Endometrial microvascular endothelial cells (primary cell): ENCODE data around the gene GINS2. TPM values are rescaled to one million over a fixed set of nuclear protein-coding genes. Genes with fewer than 3 reads are reported as not detected.

Experiments used
- in situ Hi-C: cut with HindIII; loops from 2 replicates; pipeline ENCODE4 v1.10.0; 2017; ENCODE audit warnings: low sequenced_read_pairs, low pct_unique_long_range_greater_than_20kb; ENCODE audit errors: inconsistent ontology term
- total RNA-seq: library from RNA; depleted of rRNA; stranded (reverse); fragments of >200 nt; gene quantifications from one replicate; pipeline ENCODE4 v1.2.3, GENCODE V29; 2015; ENCODE audit errors: inconsistent ontology term

The GINS2 gene
- total RNA-seq, 1 donor from 2014 or later = 19.9 TPM

DNA sequence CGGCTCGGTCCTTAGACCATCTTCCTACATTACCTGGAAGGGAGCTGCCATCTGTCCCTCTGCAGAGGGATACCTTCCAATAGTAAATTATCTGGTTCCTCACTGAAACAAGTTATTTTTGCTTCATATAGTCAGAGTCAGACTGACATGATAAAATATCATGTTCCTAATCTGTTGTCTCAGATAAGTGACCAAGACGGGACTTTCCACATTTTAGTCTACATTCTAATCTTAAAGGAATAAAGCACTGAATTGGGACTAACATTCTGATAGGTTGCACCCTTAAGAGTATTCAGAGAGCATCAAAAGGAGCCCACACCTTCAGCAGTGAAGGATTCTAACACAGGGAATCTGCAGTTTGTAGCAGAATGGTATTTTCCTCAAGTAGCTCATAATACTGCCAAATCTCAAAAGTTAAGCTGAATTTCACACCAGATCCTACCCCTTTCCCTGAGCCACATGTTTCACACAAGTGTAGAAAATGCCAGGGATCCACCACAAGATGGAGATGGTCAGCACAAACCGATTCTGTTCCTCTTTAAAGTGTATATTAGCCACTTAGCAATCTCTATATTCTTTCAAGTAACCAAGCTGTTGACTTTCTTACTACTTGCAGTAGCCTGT, 13.4 kb downstream of the GINS2 start:
- in situ Hi-C loops = no loop called here

DNA sequence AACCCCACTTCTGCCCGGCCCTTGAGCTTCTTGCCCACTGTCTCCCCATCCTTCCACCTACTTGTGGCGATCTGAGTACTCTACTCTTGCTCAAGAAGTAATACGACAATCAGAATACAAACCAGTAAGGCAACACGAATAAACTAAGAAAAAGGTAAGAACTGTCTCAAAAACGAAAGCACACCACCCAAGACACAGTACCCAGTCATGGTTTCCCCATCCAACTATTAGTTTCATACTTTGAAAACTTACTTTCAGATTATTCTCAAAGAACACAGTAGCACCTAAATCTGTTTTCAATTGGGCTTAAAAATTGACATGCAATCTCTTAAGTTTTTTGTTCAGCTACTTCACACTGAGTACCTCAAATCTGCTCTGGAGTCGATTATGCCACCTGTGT, 13.9 kb downstream of the GINS2 start:
- in situ Hi-C loops = no loop called here

DNA sequence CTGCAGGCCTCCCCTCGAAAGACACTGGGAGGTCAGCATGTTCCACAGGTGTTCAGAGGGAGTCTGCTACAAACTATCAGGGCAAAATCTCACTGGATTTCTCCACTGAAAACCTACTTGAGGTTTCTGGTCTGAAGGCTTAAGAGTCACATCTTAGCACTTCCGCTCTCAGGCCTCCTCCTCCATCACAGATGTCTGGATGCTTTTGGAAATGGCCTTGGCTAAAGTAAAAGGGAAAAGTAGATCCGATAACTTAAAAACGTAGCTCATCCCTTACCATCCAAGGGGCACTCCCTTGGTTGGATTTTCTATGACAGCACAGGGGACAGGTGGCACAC, 14.4 kb downstream of the GINS2 start:
- in situ Hi-C loops = no loop called here

DNA sequence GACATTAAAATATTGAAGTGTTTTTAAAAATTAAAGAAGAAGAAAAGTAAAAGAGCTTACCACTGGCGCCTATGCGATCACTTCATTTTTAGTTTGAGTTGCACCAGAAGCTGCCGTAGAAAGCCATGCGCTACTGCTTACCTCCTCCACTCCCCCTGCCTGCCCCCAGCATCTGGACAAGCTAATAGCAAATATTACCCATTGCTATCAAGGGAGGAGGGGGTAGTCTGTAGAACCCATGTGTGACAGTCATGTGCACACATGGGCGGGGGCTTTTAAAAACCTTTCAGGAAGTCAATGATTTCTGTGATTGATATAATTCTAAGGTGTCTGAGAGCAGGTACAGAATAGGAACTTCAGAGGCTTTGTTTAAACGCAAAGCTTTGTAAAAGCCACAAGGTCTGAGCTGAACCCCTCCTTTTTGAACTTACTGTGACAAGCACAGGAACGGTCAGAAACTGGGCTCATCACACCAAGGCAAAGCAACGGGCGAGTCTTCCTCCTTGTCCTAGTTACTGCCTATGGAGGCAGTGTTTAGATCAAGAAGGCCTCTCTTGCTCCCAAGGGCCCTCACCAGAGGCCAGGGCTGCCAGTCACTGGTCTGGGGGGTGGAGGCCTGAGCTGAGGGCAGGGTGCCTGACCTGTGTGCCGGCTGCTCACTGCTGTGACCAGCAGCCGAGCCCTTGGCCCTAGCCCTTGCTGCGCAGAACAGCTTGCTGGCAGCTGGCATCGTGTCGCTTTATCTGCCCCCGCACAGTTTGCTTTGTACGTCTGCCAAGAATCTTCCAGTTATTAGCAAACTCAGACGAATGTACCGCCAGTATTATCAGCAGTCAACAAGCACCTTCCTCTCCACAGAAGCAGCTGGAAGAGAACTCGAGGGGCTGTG, 15.0 kb downstream of the GINS2 start:
- in situ Hi-C loops = no loop called here

DNA sequence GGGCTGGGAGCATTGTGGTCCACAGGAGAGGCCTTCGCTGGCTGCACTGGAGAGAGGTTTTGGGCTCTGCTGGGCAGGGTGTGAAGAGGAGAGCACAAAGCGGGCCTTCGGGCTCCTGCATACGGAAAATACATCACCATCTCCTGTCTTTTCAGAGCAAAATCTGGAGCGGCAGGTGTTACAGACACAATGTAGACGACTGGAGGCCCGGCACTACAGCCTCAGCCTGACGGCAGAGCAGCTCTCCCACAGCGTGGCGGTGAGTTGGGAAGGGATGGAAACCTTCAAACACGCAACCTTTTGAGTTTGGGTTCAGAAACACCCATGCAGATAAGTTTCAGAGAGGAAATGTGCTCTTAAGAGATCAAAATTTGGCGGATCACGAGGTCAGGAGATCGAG, 17.9 kb downstream of the GINS2 start:
- in situ Hi-C loops = no loop called here

DNA sequence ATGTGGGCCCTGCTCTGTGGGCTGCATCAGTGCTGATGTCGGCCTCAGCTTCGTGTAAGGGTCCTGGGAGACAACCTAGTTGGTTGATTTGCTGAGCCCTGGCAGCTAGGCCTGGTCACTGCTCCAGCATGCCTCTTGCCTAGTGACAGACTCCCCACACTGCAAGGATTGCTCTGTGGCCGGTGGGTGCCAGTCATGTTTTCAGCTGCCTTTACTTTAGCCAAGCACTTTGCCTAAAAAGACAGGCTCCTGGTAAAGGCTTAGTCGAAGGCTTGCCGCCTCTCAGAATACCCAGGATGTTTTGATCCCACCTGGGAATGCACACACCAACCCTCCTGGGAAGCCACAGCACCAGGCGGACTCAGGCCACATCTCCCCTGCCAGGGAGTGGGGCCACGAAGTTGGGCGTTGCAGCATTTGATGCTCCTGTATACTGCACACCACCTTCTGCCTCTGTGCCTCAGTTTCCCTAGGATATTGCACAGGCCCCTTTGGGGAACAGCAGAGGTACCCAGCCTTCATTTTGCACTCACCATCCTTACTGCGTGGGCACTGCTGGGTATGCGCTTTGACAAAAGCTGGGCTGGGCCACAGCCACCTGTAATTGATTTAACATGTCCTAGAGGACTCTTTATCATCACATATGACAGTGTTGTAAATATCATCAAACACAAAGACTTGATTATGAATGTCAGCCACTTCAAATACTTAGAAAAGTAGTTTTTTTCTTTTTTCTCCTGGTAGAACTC, 19.9 kb downstream of the GINS2 start:
- in situ Hi-C loops = no loop called here

DNA sequence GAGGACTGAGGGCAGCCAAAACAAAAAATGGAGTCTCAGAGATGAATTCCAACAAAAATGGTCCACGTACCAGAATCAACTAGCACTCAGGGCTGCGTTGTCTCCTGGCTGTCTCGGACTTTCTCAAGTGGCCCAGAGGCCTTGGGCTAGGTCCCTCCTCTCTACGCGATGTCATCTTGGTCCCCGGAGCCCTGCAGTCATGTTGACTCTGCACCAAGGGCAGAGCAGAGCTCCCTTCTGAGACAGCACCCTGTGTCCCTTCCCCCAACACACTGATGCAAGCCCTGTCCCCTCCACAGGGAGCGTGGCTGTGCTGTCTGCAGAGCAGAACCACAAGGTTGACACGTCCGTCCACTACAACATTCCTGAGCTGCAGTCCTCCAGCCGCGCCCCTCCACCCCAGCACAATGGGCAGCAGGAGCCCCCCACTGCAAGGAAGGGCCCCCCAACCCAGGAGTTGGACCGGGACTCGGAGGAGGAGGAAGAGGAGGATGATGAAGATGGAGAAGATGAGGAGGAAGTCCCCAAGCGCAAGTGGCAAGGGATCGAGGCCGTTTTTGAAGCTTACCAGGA, 20.8 kb downstream of the GINS2 start:
- in situ Hi-C loops = no loop called here

DNA sequence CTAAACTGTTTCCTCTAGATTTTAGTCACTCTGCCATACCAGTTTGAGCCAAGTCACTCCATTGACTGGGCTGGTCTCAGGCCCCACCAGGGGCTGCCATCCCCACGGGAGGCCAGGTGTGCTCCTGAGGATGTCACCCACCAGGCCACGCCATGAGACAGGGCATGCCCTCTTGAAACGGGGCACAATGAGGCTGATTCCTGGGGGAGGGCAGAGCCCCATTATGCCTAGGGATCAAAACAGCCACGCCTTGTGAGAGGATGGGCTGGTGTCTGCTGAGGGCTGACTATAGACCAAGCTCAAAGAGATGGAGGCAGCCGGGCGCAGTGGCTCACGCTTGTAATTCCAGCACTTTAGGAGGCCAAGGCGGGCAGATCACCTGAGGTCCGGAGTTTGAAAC, 21.5 kb downstream of the GINS2 start:
- in situ Hi-C loops = no loop called here

DNA sequence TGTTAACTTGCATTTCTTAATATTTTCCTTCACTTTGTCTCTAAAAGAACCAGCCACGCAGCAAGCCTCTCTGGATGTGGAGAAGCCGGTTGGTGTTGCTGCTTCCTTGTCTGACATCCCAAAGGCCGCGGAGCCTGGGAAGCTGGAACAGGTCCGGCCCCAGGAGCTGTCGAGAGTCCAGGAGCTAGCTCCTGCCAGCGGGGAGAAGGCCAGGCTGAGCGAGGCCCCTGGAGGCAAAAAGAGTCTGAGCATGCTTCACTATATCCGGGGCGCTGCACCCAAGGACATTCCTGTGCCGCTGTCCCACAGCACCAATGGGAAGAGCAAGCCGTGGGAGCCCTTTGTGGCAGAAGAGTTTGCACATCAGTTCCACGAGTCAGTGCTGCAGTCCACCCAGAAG, 22.8 kb downstream of the GINS2 start:
- in situ Hi-C loops = no loop called here

DNA sequence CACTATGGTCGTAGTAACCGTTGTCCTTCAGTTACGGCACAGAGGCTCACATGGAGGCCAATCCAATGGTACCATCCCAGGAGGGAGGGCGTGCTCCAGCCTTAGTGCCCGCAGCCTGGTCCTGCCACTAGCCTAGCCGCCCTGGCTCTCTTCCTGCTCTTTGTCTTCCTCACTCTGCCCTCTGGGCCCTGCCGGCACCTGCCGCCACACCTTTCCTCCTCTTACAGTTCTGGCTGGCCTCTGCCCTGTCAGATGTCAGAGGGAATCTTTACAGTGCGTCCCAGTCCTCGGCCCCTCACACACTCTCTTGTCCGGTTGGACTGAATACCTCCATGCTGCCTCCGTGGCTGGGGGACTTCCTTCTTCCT, 23.4 kb downstream of the GINS2 start:
- in situ Hi-C loops = no loop called here

DNA sequence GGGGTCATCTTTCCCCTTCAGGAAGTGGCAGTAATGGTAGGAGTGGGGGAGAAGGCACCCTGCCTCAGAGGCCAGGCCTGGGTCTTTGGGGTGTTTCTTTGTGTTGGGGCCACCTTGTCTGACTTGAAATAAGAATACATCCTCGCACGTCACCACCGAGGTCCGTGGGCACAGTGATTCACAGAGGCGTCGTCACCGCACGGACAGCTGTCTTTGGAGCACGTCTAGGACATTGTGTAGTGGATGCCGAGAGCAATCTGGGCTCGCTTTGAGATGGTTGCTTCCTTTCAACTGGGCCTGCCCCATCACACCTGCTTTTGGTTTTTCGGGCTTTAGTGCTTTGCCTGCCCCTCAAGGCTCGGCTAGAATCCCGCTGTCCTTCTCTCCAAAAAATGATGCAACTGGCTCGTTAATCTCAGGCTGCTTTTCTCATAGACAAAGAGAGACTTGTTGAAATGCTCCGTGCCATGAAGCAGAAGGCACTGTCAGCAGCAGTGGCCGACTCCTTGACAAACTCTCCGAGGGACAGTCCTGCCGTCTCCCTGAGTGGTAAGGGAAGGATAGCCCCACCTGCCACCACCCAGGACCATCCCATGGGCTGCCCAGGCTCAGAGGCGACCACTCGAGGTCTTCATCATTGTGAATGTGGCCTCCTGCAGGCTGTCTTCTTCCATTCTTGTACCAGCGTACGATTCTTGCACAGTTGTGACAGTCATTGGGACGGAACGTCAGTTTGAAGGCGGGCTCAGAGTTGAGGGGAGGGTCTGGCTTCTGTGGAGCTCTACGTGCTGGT, 24.0 kb downstream of the GINS2 start:
- in situ Hi-C loops = no loop called here

DNA sequence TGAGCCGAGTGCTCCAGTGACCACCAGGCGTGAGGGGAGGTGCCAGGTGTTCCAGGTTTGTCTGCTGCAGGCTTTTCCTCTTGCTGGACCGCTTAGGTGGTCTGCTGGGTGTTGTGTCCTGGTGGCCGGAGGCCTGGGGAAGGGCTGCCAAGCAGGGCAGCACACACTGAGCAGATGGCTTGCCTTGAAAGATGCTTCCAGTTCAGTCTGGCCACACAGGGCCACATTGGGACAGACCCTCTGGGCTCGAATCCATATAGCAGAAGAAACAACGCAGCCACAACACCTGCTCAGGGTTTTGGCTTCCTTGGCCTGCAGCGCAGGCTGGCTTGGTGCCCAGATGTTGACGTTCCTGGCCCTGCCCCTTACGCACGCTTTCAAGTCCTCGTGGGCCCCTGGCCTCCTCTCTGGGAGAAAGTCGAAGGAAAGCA, 24.8 kb downstream of the GINS2 start:
- in situ Hi-C loops = no loop called here

DNA sequence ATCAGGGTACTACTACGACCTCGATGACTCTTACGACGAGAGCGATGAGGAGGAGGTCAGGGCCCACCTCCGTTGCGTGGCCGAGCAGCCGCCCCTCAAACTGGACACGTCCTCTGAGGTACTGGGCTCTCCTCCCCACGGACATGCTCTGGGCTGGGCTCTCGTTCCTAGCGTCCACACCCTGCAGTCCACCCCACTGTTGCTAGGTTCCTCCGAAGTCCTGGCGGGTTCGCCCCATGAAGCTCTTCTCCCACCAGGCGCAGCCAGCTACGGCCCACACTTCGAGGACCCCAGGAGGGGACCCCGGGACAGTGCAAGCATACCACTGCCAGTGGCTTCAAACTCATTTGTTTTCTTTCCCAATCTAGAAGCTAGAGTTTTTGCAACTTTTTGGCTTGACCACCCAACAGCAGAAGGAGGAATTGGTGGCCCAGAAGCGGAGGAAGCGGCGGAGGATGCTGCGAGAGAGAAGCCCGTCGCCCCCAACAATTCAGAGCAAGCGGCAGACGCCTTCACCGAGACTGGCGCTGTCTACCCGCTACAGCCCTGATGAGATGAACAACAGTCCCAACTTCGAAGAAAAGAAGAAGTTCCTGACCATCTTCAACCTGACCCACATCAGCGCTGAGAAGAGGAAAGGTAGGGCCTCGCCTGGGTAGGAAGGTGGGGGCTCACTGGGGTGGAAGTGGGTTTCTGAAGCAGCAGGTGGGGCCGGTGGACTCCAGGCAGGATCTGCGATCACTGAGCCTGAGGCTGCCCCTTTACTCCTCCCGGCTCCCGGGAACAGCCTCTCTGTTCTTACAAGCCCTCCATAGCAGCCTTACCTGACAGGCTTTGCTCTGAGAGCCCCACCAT, 25.6 kb downstream of the GINS2 start:
- in situ Hi-C loops = no loop called here

DNA sequence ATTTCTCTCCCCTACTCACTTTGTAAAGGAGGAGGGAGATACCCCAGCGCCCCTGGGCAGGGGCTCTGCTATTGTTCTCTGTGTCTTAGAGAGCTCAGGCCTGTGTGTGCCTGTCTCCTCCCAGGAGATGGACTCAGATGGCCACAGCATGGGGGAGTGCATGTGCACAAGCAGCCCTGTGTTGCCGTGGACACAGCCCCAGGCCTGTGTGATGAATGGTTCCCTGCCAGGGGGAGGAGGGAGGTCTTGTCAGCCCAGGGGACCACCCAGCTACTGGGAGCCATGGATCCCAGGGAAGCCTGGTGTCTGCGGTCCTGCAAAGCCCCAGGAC, 26.3 kb downstream of the GINS2 start:
- in situ Hi-C loops = no loop called here

DNA sequence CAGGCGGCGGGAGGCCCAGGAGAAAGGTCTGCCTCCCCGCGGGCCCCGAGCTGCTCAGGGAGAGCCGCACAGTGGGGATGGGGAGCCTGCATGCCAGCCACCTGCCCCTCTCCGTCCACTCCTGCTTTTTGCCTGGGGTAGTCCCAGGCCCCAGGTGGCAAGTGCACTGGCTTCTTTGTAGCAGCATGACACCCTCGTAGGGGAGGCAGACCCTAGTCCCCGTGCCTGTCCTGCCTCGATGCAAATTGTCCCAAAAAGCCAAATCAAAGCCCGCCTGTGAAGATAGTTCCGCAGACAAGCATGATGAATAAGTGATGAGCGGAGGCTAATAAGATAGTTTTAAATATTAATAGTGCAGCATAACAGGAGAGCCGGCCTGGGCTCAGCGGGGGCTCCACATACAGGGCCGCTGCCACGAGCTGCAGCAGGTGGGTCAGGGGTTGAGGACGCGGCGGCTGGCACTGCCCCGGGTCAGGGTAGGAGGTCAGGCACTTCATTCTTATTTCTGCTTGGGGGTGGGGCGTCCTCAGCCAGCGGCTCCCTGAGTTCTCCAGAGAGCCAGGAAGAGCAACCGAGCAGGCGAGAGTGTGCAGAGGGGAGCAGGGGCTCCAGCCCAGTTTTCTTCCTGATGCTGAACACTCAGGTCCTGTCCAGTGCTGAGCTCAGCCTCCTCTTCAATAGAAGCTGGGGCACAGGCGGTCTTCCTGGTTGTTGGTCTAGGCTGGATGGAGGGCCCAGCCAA, 26.8 kb downstream of the GINS2 start:
- in situ Hi-C loops = no loop called here

DNA sequence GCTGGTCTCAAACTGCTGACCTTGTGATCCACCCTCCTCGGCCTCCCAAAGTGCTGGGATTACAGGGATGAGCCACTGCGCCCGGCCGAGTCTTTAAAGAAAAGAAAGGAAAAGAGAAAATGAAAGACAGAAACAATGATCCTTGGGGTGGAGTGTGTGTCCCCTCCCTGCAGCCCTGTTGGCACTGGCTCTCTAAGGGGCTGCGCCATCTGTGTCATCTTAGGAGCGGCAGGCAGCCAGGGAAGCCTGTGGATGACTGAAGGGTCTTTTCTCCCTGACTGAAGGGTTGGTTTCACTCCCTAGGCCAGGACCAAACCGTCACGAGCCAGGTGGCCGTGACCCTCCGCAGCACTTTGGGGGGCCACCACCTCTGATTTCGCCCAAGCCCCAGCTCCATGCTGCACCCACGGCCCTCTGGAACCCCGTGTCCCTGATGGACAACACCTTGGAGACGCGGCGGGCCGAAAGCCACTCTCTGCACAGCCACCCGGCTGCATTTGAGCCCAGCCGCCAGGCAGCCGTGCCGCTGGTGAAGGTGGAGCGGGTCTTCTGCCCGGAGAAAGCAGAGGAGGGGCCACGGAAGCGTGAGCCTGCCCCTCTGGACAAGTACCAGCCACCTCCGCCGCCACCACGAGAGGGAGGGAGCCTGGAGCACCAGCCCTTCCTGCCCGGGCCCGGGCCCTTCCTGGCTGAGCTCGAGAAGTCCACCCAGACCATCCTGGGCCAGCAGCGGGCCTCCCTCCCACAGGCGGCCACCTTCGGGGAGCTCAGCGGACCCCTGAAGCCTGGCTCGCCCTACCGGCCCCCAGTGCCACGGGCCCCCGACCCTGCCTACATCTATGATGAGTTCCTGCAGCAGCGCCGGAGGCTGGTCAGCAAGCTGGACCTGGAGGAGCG, 27.7 kb downstream of the GINS2 start:
- in situ Hi-C loops = no loop called here
